Retinal pigment epithelial cell (primary cell): ENCODE measurements around the gene EGR1.

Source experiments
- DNase-seq: peaks from one replicate; pipeline ENCODE4 v3.0.0-alpha.2; 2010; ENCODE audit warnings: low read depth
- H3K4me3 ChIP-seq: 2 replicates; pipeline ENCODE4 v1.5.1; 2011; ENCODE audit warnings: mild to moderate bottlenecking, low read length, control low read depth, moderate library complexity
- CTCF ChIP-seq: conservative IDR thresholded peaks from 2 replicates; pipeline ENCODE4 v1.5.1; 2011; ENCODE audit warnings: low read depth, low read length, control low read depth, inconsistent platforms

The EGR1 gene

GRCh38 chr5:138467711-138468132 lies 2.4 kb downstream of the EGR1 start:
- no peak for DNase-seq
- TF ChIP-seq CTCF = no peak
- H3K4me3 ChIP-seq = peak overlapping the region; percentile 91

- H3K4me3 ChIP-seq = peak overlapping the region; percentile 91
- no peak for TF ChIP-seq CTCF
- no peak for DNase-seq
Measured at GRCh38 chr5:138468133-138468965, 3.1 kb downstream of the EGR1 start.

- no peak for TF ChIP-seq CTCF
- no peak overlapping the region for H3K4me3 ChIP-seq
- DNase-seq = no peak
Measured at GRCh38 chr5:138468966-138469539, 3.8 kb downstream of the EGR1 start.

DNA sequence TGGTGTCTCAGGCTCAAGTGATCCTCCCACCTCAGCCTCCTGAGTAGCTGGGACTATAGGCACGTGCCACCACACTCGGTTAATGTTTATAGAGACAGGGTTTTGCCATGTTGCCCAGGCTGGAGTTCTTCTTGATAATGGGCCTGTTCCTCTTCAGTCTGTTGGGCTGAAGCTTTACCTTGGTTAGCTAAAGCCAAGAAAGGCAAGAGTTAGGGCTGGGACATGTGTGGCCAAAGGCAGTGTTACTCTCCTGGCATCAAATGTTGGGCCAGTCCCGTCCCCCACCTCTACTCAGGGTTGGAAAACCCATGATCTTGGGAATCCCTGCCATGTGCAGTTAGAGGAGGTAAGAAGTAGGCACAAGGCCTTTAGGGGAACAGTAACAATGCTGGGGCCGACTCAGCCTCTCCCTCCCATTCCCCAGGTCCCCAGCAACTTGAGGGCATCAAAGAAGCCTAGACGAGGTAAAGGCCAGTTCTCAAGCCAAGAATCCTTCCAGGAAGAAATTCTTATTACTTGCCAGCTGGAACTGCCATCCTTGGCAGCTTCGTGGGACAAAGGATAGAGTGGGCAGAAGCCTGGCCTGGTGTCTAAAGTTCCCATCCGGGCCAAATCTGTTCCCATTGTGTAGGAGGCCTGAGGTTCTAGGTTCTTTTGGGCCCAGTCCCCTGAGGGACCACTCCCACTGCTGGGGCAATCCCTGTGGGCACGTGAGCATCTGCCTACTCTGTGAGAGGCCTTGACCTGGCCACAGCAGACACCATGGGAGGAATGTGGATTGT lies 4.5 kb downstream of the EGR1 start:
- no peak for TF ChIP-seq CTCF
- H3K4me3 ChIP-seq = no peak overlapping the region
- peak; percentile 56 for DNase-seq

- no peak overlapping the region for H3K4me3 ChIP-seq
- no peak for TF ChIP-seq CTCF
- DNase-seq = no peak
Measured at GRCh38 chr5:138470322-138471051, 5.2 kb downstream of the EGR1 start.

- DNase-seq = no peak
- TF ChIP-seq CTCF = no peak
- H3K4me3 ChIP-seq = no peak overlapping the region
Measured at GRCh38 chr5:138471052-138471361, 5.7 kb downstream of the EGR1 start.
